ENCODE results near the gene ZPBP2.

DNA sequence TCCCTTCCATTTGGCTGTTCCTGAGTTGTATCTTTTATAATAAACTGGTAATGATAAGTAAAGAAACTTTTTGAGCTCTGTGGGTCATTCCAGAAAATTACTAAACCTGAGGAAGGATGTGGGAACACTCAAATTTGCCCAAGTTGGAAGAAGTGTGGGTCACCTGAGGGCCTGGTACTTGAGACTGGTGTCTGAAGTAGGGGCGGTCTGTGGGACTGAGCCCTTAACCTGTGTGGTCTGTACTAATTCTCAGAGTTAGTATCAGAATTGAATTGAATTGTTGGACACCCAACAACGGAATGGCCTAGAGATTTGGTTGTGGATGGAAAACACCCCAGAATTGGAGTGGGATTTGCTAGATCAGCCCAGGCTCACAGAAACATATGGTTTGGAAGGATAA, 47.0 kb upstream of the ZPBP2 start:
- TF ChIP-seq, protein P1, sequence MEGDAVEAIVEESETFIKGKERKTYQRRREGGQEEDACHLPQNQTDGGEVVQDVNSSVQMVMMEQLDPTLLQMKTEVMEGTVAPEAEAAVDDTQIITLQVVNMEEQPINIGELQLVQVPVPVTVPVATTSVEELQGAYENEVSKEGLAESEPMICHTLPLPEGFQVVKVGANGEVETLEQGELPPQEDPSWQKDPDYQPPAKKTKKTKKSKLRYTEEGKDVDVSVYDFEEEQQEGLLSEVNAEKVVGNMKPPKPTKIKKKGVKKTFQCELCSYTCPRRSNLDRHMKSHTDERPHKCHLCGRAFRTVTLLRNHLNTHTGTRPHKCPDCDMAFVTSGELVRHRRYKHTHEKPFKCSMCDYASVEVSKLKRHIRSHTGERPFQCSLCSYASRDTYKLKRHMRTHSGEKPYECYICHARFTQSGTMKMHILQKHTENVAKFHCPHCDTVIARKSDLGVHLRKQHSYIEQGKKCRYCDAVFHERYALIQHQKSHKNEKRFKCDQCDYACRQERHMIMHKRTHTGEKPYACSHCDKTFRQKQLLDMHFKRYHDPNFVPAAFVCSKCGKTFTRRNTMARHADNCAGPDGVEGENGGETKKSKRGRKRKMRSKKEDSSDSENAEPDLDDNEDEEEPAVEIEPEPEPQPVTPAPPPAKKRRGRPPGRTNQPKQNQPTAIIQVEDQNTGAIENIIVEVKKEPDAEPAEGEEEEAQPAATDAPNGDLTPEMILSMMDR (conservative IDR thresholded peaks at IDR 0.05; ENCODE audit: low read depth, low read length): no peak
- no peak for TF ChIP-seq EZH2phosphoT487 (IDR thresholded peaks at IDR 0.05; ENCODE audit: borderline replicate concordance, low read length)
